Fibroblast of pulmonary artery (primary cell): Measurements from ENCODE around the gene SNTG2.

Source experiments
- DNase-seq: peaks from one replicate; pipeline ENCODE4 v3.0.0-alpha.2; 2010; ENCODE audit warnings: low read depth
- H3K4me3 ChIP-seq: replicated peaks from 2 replicates; pipeline ENCODE4 v1.5.1; 2011; ENCODE audit warnings: low read depth, mild to moderate bottlenecking, control low read depth, low read length, moderate library complexity
- TF ChIP-seq, protein P1 (sequence below): IDR thresholded peaks from 2 replicates; pipeline ENCODE4 v1.5.1; 2011; ENCODE audit warnings: mild to moderate bottlenecking, control low read depth, low read length, inconsistent platforms; ENCODE audit errors: missing control alignments

The SNTG2 gene

DNA sequence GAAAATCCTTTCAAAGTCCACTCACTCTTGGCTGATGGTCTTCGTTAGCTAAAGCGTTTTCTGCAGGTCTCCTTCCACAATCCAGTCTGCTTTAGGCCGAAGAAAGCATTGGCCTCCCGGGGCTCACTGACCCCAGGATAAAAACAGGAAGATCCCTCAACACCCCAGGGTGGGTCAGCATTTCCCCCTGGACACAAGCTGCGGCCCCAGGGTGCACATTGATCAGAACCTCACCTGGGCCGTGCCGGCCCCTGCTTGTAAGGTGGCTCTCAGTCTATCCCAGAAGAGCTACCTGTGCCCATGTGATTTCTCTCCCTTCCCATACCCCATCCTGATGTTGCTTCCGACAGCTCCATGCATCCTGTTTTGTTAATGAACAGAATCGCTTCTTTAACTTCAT lies 349.6 kb downstream of the SNTG2 start:
- TF ChIP-seq, protein P1, sequence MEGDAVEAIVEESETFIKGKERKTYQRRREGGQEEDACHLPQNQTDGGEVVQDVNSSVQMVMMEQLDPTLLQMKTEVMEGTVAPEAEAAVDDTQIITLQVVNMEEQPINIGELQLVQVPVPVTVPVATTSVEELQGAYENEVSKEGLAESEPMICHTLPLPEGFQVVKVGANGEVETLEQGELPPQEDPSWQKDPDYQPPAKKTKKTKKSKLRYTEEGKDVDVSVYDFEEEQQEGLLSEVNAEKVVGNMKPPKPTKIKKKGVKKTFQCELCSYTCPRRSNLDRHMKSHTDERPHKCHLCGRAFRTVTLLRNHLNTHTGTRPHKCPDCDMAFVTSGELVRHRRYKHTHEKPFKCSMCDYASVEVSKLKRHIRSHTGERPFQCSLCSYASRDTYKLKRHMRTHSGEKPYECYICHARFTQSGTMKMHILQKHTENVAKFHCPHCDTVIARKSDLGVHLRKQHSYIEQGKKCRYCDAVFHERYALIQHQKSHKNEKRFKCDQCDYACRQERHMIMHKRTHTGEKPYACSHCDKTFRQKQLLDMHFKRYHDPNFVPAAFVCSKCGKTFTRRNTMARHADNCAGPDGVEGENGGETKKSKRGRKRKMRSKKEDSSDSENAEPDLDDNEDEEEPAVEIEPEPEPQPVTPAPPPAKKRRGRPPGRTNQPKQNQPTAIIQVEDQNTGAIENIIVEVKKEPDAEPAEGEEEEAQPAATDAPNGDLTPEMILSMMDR = no peak
- DNase-seq = no peak
- H3K4me3 ChIP-seq = no peak overlapping the region

DNA sequence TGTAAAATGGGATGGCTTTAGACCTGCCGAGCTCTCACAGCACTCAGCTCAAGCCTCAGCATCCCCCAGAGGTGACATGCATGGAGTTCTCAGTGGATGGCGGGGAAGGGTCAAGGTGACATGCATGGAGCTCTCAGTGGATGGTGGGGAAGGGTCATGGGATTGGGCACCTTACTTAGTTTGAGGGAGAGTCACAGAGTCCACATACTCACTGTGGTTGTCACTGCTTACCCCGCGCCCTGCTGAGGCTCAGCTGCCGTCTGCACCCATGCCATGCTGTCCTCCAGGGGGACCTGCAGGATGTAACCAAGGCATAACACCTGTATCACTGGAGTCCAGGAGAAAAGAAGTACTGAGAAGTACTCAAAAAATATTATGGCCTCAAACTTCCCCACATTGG lies 350.4 kb downstream of the SNTG2 start:
- no peak for DNase-seq
- no peak overlapping the region for H3K4me3 ChIP-seq
- TF ChIP-seq, protein P1 = no peak

DNA sequence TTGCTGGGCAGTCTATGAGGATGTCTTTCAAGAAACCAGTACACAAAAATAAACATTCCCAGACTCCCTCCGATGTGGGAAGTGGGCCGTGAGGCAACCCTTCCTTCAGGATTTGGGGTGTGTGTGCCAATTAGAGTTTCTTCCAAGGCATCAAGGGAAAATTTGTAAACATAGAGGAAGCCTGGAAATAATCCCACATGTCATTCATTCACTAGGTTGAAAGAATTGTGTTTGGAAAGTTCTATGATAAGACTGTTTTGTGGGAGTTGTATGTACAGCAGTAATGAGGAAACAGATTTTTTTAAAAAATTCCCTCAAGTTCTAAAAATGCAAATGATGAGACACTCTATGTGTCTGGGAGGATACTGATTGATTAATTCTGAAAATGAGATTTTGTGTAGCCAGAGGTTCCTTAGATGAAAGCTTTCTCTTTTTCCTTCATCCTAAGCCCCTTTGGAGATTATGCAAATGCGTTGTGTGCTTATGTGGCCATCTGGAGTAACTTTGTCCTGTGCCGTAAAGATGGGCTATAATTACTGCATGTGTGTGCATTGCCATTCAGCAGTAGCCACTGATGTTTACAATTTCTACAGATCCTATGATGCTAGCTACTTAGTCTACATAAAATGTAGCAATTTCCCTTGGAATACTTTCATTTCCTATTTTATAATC lies 354.8 kb downstream of the SNTG2 start:
- TF ChIP-seq, protein P1 = no peak
- no peak for DNase-seq
- H3K4me3 ChIP-seq = no peak overlapping the region

DNA sequence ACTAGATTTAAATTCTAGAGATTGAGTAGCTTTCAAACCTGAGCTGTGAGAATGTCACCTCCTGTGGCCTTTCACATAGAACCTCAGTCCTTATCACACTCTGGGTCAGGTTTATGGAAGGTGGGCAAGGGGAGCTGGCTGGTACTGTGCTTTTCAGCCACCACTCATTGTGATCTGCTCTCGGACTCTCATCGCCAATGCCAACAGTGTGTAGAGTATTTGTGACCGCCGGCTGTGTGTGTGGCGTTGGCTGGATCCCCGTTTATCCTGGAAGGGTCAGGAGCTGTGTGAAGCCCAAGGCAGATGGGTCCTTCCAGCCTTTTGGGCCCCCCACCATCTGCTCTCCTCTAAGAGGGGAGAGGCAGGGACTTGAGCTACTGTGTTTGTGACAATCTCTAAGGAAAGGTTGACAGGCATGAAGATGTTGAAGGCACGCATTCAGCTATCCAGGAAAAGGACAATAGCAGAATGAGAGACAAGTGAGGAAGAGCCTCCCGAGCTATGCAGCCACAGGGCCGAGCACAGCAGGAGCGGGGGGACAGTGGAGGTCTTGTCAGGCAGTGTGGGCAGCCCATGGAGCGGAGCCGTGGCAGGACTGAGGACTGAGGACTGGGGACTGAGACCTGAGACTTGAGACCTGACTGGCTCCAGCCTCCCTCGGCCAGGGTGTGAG lies 355.5 kb downstream of the SNTG2 start:
- DNase-seq = no peak
- no peak overlapping the region for H3K4me3 ChIP-seq
- TF ChIP-seq, protein P1 = no peak

DNA sequence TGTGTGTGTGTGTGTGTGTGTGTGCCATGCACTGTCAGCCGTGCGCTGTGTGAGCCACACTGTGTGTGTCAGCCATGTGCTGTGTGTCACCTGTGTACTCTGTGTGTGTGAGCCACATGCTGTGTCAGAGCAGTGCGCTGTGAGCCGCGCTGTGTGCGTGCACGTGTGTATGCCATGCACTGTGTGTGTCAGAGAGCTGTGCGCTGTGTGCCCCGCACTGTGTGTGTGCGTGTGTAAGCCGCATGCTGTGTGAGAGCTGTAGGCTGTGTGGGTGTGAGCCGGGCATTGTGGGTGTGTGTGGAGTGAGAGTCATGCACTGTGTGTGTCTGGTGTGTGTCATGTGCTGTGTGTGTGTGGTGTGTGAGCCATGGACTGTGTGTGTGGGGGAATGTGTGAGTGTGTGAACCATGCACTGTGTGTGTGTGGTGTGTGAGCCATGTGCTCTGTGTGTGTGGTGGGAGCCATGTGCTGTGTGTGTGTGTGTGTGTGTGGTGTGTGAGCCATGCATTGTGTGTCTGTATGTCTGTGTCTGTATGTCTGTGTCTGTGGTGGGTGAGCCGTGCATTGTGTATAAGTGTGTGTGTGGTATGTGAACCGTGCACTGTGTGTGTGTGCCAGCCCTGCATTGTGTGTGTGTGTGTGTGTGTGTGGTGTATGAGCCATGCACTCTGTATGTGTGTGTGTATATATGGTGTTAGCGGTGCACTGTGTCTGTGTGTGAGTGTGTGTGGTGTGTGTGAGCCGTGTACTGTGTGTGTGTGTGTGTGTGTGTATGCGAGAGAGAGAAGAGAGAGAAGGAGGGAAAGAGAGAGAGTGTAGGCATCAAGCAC lies 356.3 kb downstream of the SNTG2 start:
- TF ChIP-seq, protein P1 = no peak
- no peak overlapping the region for H3K4me3 ChIP-seq

DNA sequence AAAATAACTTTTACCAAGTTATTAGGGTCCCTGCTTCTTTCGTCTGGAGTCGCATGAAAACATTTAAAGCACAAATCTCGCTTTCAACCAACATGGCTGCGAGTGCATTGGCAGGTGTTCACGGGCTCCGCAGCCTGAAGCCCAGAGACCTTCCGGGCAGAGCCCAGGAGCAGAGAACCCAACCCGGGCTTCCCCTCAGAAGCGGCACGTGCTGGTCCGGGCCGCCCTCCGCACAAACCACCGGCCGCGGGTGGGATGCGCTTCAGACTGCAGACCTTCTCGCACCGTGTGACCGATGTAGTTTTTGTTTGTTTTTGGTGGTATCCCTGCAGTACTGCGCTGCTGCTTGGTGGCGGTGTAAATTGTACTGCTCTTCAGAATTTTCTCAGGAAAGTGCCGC lies 357.0 kb downstream of the SNTG2 start:
- DNase-seq = no peak
- TF ChIP-seq, protein P1 = no peak
- H3K4me3 ChIP-seq = no peak overlapping the region

More for the DNA sequence above, 356.3 kb downstream of the SNTG2 start:
- no peak for DNase-seq
